Measurements from ENCODE around the gene HERC2.

DNA sequence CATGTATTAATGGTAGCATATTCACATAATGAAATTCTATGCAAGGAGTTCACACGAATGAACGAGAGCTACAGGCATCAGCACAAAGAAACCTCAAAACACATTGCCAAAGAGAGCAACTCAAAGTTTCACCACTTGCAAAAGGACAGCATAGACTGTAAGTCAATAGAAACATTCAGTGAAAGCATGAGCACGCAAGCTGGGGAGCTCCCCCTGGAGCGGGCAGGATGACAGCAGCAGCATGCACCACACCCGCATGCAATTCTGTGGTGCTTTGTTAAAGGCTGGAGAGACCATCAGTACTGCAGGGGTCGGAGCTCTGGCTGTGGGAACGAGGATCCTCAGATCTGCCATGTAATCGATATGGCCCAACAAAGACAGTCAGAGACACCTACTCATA is 241.6 kb downstream of the HERC2 start:
- no peak for TF ChIP-seq CTCF (IDR thresholded peaks at IDR 0.05; ENCODE audit: insufficient read depth, low read length, poor library complexity, severe bottlenecking)
- TF ChIP-seq EZH2phosphoT487 (conservative IDR thresholded peaks at IDR 0.05; ENCODE audit: low read length), result no peak
